Adrenal gland (tissue), 12 donors: ENCODE measurements around the gene FN3K. TPM values are rescaled to one million over a fixed set of nuclear protein-coding genes. Genes with fewer than 3 reads are reported as not detected.

Source experiments
- DNase-seq, 7 donors: peaks; one replicate each; pipeline ENCODE4 v3.0.0-alpha.2; 2019 to 2020
- H3K27ac ChIP-seq, 5 donors: fragments of 200-600 bp; sonication (generic) in 4 of 5; 1 replicate in 3 of 5; 2 replicates in 2 of 5; pipeline versions ENCODE4 v1.5.1 to v1.8.0; 2016 to 2020; ENCODE audit warnings: mild to moderate bottlenecking in 1 of 5
- H3K27me3 ChIP-seq: fragments of 200-600 bp; 2 replicates; pipeline ENCODE4 v1.8.0; 2021
- H3K36me3 ChIP-seq, 2 donors: fragments of 200-600 bp; replicated peaks in 1 of 2; 1 replicate in 1 of 2; 2 replicates in 1 of 2; pipeline versions ENCODE4 v1.5.1 to v1.8.0; 2018 to 2022
- H3K4me1 ChIP-seq, 2 donors: fragments of 200-600 bp; replicated peaks in 1 of 2; 1 replicate in 1 of 2; 2 replicates in 1 of 2; pipeline versions ENCODE4 v1.5.1 to v1.8.0; 2018 to 2021
- H3K4me3 ChIP-seq, 4 donors: fragments of 200-600 bp; sonication (generic) in 3 of 4; one replicate each; pipeline ENCODE4 v1.5.1; 2016 to 2018
- H3K9me3 ChIP-seq, 3 donors: fragments of 200-600 bp; sonication (generic) in 1 of 3; replicated peaks in 1 of 3; 1 replicate in 2 of 3; 2 replicates in 1 of 3; pipeline versions ENCODE4 v1.5.1 to v1.8.0; 2016 to 2021
- CTCF ChIP-seq, 6 experiments: fragments of 450-650 bp in 4 of 6; fragments of 200-600 bp in 2 of 6; sonication (generic) in 1 of 6; IDR thresholded peaks; 1 replicate in 5 of 6; 2 replicates in 1 of 6; pipeline versions ENCODE4 v1.5.1 to v1.8.0; 2016 to 2021; ENCODE audit warnings: antibody characterized with exemption in 6 of 6, mild to moderate bottlenecking in 2 of 6, moderate library complexity in 1 of 6
- POLR2A ChIP-seq, 2 donors: fragments of 450-650 bp; IDR thresholded peaks; one replicate each; pipeline ENCODE4 v1.6.1; 2017; ENCODE audit warnings: antibody characterized with exemption in 2 of 2, mild to moderate bottlenecking in 2 of 2, moderate library complexity in 1 of 2
- WGBS, 4 donors: extraction: QIAGEN DNeasy Blood & Tissue Kit in 2 of 4; methylation state at CpG; one replicate each; pipeline versions ENCODE4 v1.1.5 to v1.1.7; 2013 to 2017; 5-methylcytosine and 5-hydroxymethylcytosine counted together
- intact Hi-C, 2 donors: fragments of 100-400 bp; cut with DNase I; formaldehyde crosslinking; loops; one replicate each; pipeline versions ENCODE4 v1.14.1 to v1.15.0; 2022 to 2023
- polyA plus RNA-seq, 3 donors: library from polyadenylated mRNA; stranded (reverse); fragments of 200-250 nt in 2 of 3; fragments of 350-450 nt in 1 of 3; fragmentation: Illumina TruSeq in 1 of 3; extraction: RNeasy Lipid Tissue Mini Kit (QIAGEN cat#74804) in 1 of 3; gene quantifications; one replicate each; pipeline ENCODE4 v1.2.3, GENCODE V29; 2013 to 2014
- total RNA-seq, 9 donors: library from RNA; depleted of rRNA in 4 of 9; stranded (reverse); fragments of >200 nt in 4 of 9; fragments of 120-200 nt in 1 of 9; fragmentation: NEBNext Ultra II Directional in 1 of 9; extraction: Animal tissue kit (Norgen Biotek cat#: 25700) in 1 of 9; gene quantifications; one replicate each; pipeline versions ENCODE4 v1.1.0 to v1.2.4, GENCODE V29; 2013 to 2023
- donor health status: healthy with polysubstance abuse.
- donor health status: Bipolar disorder and iron deficiency.
- donor health status: DM: yes; HTN: yes; CAD: no.
- donor health status: DM: no; HTN: no; CAD: no.
- donor health status: DM: no; HTN: no; CAD: no.
- donor health status: DM: yes; HTN: yes; CAD: no.

The FN3K gene
- total and polyA plus RNA-seq, 12 donors: 16.0 to 136 (median 40.8) TPM

- Histone ChIP-seq H3K36me3 (no peaks in the 10 kb centered on the region), H3K4me1 (peaks cover 0 to 8% of the 10 kb centered on the region in 2 donors), H3K27ac (no peak overlapping the region), H3K4me3 (no peak overlapping the region), H3K27me3 (no peaks in the 10 kb centered on the region), H3K9me3 (no peaks in the 10 kb centered on the region)
- 90 to 96% (median 93%) methylated on average over 9 of the region's 9 CpGs for whole genome bisulfite sequencing, 4 donors
- no peak for DNase-seq
- TF ChIP-seq CTCF (IDR thresholded peaks at IDR 0.05): no peak
- no peak for TF ChIP-seq POLR2A (IDR thresholded peaks at IDR 0.05)
- intact Hi-C loops: no loop called here
These were observed 47.5 kb upstream of the FN3K start for GRCh38 chr17:82687871-82688270.

- no peaks in the 10 kb centered on the region for H3K9me3 ChIP-seq
- WGBS, 4 donors: 80 to 93% (median 90%) methylated on average over 2 to 8 of the region's 8 CpGs
- H3K27ac ChIP-seq: no peak overlapping the region
- no peaks in the 10 kb centered on the region for H3K27me3 ChIP-seq
- H3K4me1 ChIP-seq: peaks cover 0 to 8% of the 10 kb centered on the region in 2 donors
- intact Hi-C loops: no loop called here
- TF ChIP-seq POLR2A (IDR thresholded peaks at IDR 0.05) (no peak), CTCF (IDR thresholded peaks at IDR 0.05) (no peak)
- no peak for DNase-seq
- H3K4me3 ChIP-seq: no peak overlapping the region
- H3K36me3 ChIP-seq: no peaks in the 10 kb centered on the region
These were observed 46.3 kb upstream of the FN3K start for GRCh38 chr17:82689077-82689476.

- 80 to 89% (median 83%) methylated on average over 18 of the region's 18 CpGs for WGBS, 4 donors
These were observed 44.5 kb upstream of the FN3K start for GRCh38 chr17:82690786-82691489.

GRCh38 chr17:82691714-82692113 is 43.7 kb upstream of the FN3K start:
- TF ChIP-seq POLR2A (IDR thresholded peaks at IDR 0.05) (no peak), CTCF (IDR thresholded peaks at IDR 0.05) (no peak)
- peaks cover 0 to 8% of the 10 kb centered on the region in 2 donors for H3K4me1 ChIP-seq
- no peaks in the 10 kb centered on the region for H3K36me3 ChIP-seq
- intact Hi-C loops: no loop called here
- peaks cover 0 to 8% (median 0%) of the 10 kb centered on the region in 3 donors for H3K9me3 ChIP-seq
- DNase-seq: no peak
- no peaks in the 10 kb centered on the region for H3K27me3 ChIP-seq
- no peak overlapping the region for H3K27ac ChIP-seq
- no peak overlapping the region for H3K4me3 ChIP-seq
- WGBS, 4 donors: 93 to 94% (median 94%) methylated on average over 9 to 14 of the region's 17 CpGs

More at GRCh38 chr17:82690786-82691489, 44.5 kb upstream of the FN3K start:
- intact Hi-C loops: no loop called here
- Histone ChIP-seq H3K4me3 (no peak overlapping the region), H3K9me3 (peaks cover 0 to 8% (median 0%) of the 10 kb centered on the region in 3 donors), H3K36me3 (no peaks in the 10 kb centered on the region), H3K27ac (no peak overlapping the region), H3K4me1 (peaks cover 0 to 8% of the 10 kb centered on the region in 2 donors), H3K27me3 (no peaks in the 10 kb centered on the region)
- no peak for DNase-seq
- no peak for TF ChIP-seq POLR2A (IDR thresholded peaks at IDR 0.05)
- TF ChIP-seq CTCF (IDR thresholded peaks at IDR 0.05): no peak
